Choroid plexus epithelial cell (primary cell): ENCODE measurements around the gene MBL2.

Source experiments
- DNase-seq: peaks from one replicate; pipeline ENCODE4 v3.0.0-alpha.2; 2010; ENCODE audit warnings: low read depth
- H3K4me3 ChIP-seq: 2 replicates; pipeline ENCODE4 v1.5.1; 2011; ENCODE audit warnings: low read depth, mild to moderate bottlenecking, control low read depth, low read length, moderate library complexity
- CTCF ChIP-seq: conservative IDR thresholded peaks from 2 replicates; pipeline ENCODE4 v1.5.1; 2011; ENCODE audit warnings: low read depth, mild to moderate bottlenecking, control low read depth, inconsistent platforms, low read length, moderate library complexity

The MBL2 gene

DNA sequence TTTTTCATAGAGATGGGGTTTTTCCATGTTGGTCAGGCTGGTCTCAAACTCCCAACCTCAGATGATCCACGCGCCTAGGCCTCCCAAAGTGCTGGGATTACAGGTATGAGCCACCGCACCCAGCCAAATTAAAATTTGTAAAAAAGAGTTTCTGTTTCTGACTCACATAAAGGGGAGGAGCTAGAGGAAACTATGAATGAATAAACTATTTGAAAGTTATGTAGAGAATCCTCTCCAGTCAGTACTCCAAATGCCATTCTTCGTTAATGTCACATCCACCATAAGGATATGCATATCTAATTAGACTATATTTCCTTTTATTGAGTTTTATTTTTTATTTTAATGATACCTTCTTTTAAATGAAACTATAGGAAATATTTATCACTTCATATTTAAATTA lies 52.6 kb downstream of the MBL2 start:
- no peak for DNase-seq
- TF ChIP-seq CTCF, result no peak

More for the DNA sequence above, 52.6 kb downstream of the MBL2 start:
- H3K4me3 ChIP-seq, result no peak overlapping the region
